GM23248 (cell line): ENCODE measurements around the gene DENND10. TPM values are rescaled to one million over a fixed set of nuclear protein-coding genes. Genes with fewer than 3 reads are reported as not detected.

Experiments
- DNase-seq: peaks from one replicate; pipeline ENCODE4 v3.0.0-alpha.2; 2015
- H2AFZ ChIP-seq: fragments of 200-600 bp; sonication (generic); 2 replicates; pipeline ENCODE4 v1.6.1; 2016; ENCODE audit warnings: antibody characterized with exemption
- H3F3A ChIP-seq: fragments of 200-600 bp; sonication (generic); 2 replicates; pipeline ENCODE4 v1.6.1; 2016; ENCODE audit warnings: mild to moderate bottlenecking, antibody characterized with exemption, mixed run types; ENCODE audit not compliant: insufficient read depth
- H3K27ac ChIP-seq: fragments of 200-600 bp; sonication (generic); 2 replicates; pipeline ENCODE4 v1.5.1; 2016; ENCODE audit warnings: mild to moderate bottlenecking
- H3K27me3 ChIP-seq: fragments of 200-600 bp; sonication (generic); replicated peaks from 2 replicates; pipeline ENCODE4 v1.6.1; 2016; ENCODE audit warnings: mild to moderate bottlenecking; ENCODE audit not compliant: insufficient read depth
- H3K36me3 ChIP-seq: fragments of 200-600 bp; sonication (generic); 2 replicates; pipeline ENCODE4 v1.6.1; 2016; ENCODE audit warnings: low read depth, mild to moderate bottlenecking
- H3K4me1 ChIP-seq: fragments of 200-600 bp; sonication (generic); 2 replicates; pipeline ENCODE4 v1.6.1; 2016; ENCODE audit warnings: mild to moderate bottlenecking; ENCODE audit not compliant: insufficient read depth
- H3K4me2 ChIP-seq: fragments of 200-600 bp; sonication (generic); one replicate; pipeline ENCODE4 v1.6.1; 2016; ENCODE audit warnings: mild to moderate bottlenecking; ENCODE audit not compliant: unreplicated experiment
- H3K4me3 ChIP-seq: fragments of 200-600 bp; sonication (generic); 2 replicates; pipeline ENCODE4 v1.5.1; 2016; ENCODE audit warnings: mild to moderate bottlenecking
- H3K79me2 ChIP-seq: fragments of 200-600 bp; sonication (generic); 2 replicates; pipeline ENCODE4 v1.6.1; 2016; ENCODE audit warnings: mild to moderate bottlenecking; ENCODE audit not compliant: insufficient read depth
- H3K9ac ChIP-seq: fragments of 200-600 bp; sonication (generic); 2 replicates; pipeline ENCODE4 v1.6.1; 2016; ENCODE audit warnings: mild to moderate bottlenecking
- H3K9me2 ChIP-seq: fragments of 200-600 bp; sonication (generic); 2 replicates; pipeline ENCODE4 v1.6.1; 2016; ENCODE audit warnings: mixed run types, mild to moderate bottlenecking, moderate library complexity; ENCODE audit not compliant: insufficient read depth
- H3K9me3 ChIP-seq: fragments of 200-600 bp; sonication (generic); one replicate; pipeline ENCODE4 v1.6.1; 2017; ENCODE audit warnings: low read depth
- H4K20me1 ChIP-seq: fragments of 200-600 bp; sonication (generic); 2 replicates; pipeline ENCODE4 v1.6.0; 2016; ENCODE audit not compliant: insufficient read depth
- EZH2 ChIP-seq: fragments of 200-600 bp; sonication (generic); IDR thresholded peaks from 2 replicates; pipeline ENCODE4 v1.6.1; 2018; ENCODE audit warnings: antibody characterized with exemption, mild to moderate bottlenecking; ENCODE audit not compliant: insufficient read depth, poor library complexity, severe bottlenecking
- EZH2phosphoT487 ChIP-seq: fragments of 200-600 bp; sonication (generic); IDR thresholded peaks from 2 replicates; pipeline ENCODE4 v1.6.1; 2018; ENCODE audit warnings: antibody characterized with exemption, moderate library complexity, mild to moderate bottlenecking, low read depth; ENCODE audit not compliant: insufficient read depth
- WGBS, 2 experiments: methylation state at CpG; one replicate each; pipeline ENCODE4 v1.1.6; 2015 to 2017; ENCODE audit warnings: low lambda C conversion rate in 2 of 2, low coverage in 1 of 2; ENCODE audit errors: missing lambda C conversion rate in 2 of 2; 5-methylcytosine and 5-hydroxymethylcytosine counted together
- in situ Hi-C: fragments of 300-500 bp; cut with MboI; formaldehyde crosslinking; loops from 2 replicates; pipeline ENCODE4 v1.15.0; 2020
- polyA plus RNA-seq: library from polyadenylated mRNA; unstranded; fragments of >200 nt; fragmentation: Nextera tagmentation; extraction: Ambion mirVana; gene quantifications from 2 replicates; pipeline ENCODE4 v1.2.1, GENCODE V29; 2016
- total RNA-seq: library from RNA; depleted of rRNA; stranded (reverse); fragments of >200 nt; shearing (Covaris generic); gene quantifications from 2 replicates; pipeline ENCODE4 v1.2.3, GENCODE V29; 2014

The DENND10 gene
- total and polyA plus RNA-seq, 2 experiments from 2014 or later, result 76.1 to 82.9 TPM

- no peaks in the 10 kb centered on the region for H3K9me3 ChIP-seq
- no peak overlapping the region for H2AFZ ChIP-seq
- 96 to 97% methylated on average over 1 of the region's 1 CpG for WGBS, 2 experiments
- no peak overlapping the region for H3K4me3 ChIP-seq
- peaks cover 100% of the 10 kb centered on the region for H3K79me2 ChIP-seq
- in situ Hi-C loops, result no loop called here
- H4K20me1 ChIP-seq, result peaks cover 13% of the 10 kb centered on the region; the same call in 1 of the 2 replicates
- H3K27ac ChIP-seq, result no peak overlapping the region
- H3K9me2 ChIP-seq, result no peaks in the 10 kb centered on the region
- no peak overlapping the region for H3K9ac ChIP-seq
- no peak for TF ChIP-seq EZH2
- no peak for TF ChIP-seq EZH2phosphoT487
- no peaks in the 10 kb centered on the region for H3K4me1 ChIP-seq
- peaks cover 67% of the 10 kb centered on the region for H3F3A ChIP-seq
- H3K4me2 ChIP-seq, result no peak overlapping the region
- DNase-seq, result no peak
- peaks cover 94% of the 10 kb centered on the region for H3K36me3 ChIP-seq
- H3K27me3 ChIP-seq, result no peaks in the 10 kb centered on the region
Measured at GRCh38 chr10:119060107-119060506, 43.8 kb upstream of the DENND10 start.

- Histone ChIP-seq H4K20me1 (peaks cover 13% of the 10 kb centered on the region; the same call in 1 of the 2 replicates), H3K4me1 (no peaks in the 10 kb centered on the region), H3K9me3 (no peaks in the 10 kb centered on the region), H3K9ac (no peak overlapping the region), H3K36me3 (peaks cover 89% of the 10 kb centered on the region), H3K79me2 (peaks cover 100% of the 10 kb centered on the region), H3K4me3 (no peak overlapping the region), H3F3A (peaks cover 67% of the 10 kb centered on the region), H3K27ac (no peak overlapping the region), H3K4me2 (no peak overlapping the region), H3K9me2 (no peaks in the 10 kb centered on the region), H3K27me3 (no peaks in the 10 kb centered on the region), H2AFZ (no peak overlapping the region)
- TF ChIP-seq EZH2 (no peak), EZH2phosphoT487 (no peak)
- WGBS, 2 experiments, result 92 to 97% methylated on average over 1 of the region's 1 CpG
- DNase-seq, result no peak
- in situ Hi-C loops, result no loop called here
Measured at GRCh38 chr10:119061352-119061751, 42.6 kb upstream of the DENND10 start.

GRCh38 chr10:119061926-119062325, 42.0 kb upstream of the DENND10 start:
- TF ChIP-seq EZH2phosphoT487, result no peak
- 96 to 98% methylated on average over 2 of the region's 2 CpGs for WGBS, 2 experiments
- no peaks in the 10 kb centered on the region for H3K9me3 ChIP-seq
- H3K9me2 ChIP-seq, result no peaks in the 10 kb centered on the region
- H3K4me2 ChIP-seq, result no peak overlapping the region
- peaks cover 63% of the 10 kb centered on the region for H3F3A ChIP-seq
- no peak overlapping the region for H2AFZ ChIP-seq
- no peak for DNase-seq
- H3K4me3 ChIP-seq, result no peak overlapping the region
- H3K9ac ChIP-seq, result no peak overlapping the region
- H3K27ac ChIP-seq, result no peak overlapping the region
- no peaks in the 10 kb centered on the region for H3K4me1 ChIP-seq
- in situ Hi-C loops, result no loop called here
- peaks cover 13% of the 10 kb centered on the region; the same call in 1 of the 2 replicates for H4K20me1 ChIP-seq
- H3K27me3 ChIP-seq, result no peaks in the 10 kb centered on the region
- peaks cover 87% of the 10 kb centered on the region for H3K36me3 ChIP-seq
- H3K79me2 ChIP-seq, result peaks cover 100% of the 10 kb centered on the region

- in situ Hi-C loops, result no loop called here
- no peak overlapping the region for H3K9ac ChIP-seq
- no peak overlapping the region for H3K27ac ChIP-seq
- H4K20me1 ChIP-seq, result peaks cover 9% of the 10 kb centered on the region; the same call in 1 of the 2 replicates
- H2AFZ ChIP-seq, result no peak overlapping the region
- H3K4me1 ChIP-seq, result peaks cover 9% of the 10 kb centered on the region; the same call in 1 of the 2 replicates
- no peak for DNase-seq
- peaks cover 30% of the 10 kb centered on the region for H3F3A ChIP-seq
- H3K36me3 ChIP-seq, result peaks cover 71% of the 10 kb centered on the region
- H3K27me3 ChIP-seq, result no peaks in the 10 kb centered on the region
- H3K4me3 ChIP-seq, result no peak overlapping the region
- no peak overlapping the region for H3K4me2 ChIP-seq
- no peaks in the 10 kb centered on the region for H3K9me3 ChIP-seq
- no peaks in the 10 kb centered on the region for H3K9me2 ChIP-seq
- H3K79me2 ChIP-seq, result peaks cover 100% of the 10 kb centered on the region
- no peak for TF ChIP-seq EZH2
- TF ChIP-seq EZH2phosphoT487, result no peak
- 91 to 94% methylated on average over 9 of the region's 9 CpGs for WGBS, 2 experiments
Measured at GRCh38 chr10:119070395-119071165, 33.3 kb upstream of the DENND10 start.
